ENCODE data around the gene KIF26B. TPM values are rescaled to one million over a fixed set of nuclear protein-coding genes. Genes with fewer than 3 reads are reported as not detected.

KIF26B gene
- total and polyA plus RNA-seq, 2 experiments from 2014 or later: 2.5 to 8.0 TPM

DNA sequence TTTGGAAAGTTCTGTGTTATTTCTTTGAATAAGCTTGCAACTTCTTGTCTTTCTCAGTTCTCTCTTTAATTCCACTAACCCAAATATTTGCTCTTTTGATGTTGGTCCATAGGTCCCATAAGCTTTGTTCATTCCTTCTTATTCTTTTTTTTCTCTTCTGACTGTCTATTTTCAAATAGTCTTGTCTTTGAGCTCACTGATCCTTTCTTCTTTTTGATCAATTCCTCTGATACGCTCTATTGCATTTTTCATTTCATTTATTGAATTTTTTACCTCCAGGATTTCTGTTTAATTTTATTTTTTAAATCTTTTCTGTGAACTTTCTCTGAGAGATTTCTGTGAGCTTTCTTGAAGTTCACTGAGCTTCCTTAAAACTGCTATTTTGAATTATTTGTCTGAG lies 486.6 kb downstream of the KIF26B start:
- DNase-seq: no peak
- no peaks in the 10 kb centered on the region for H3K4me1 ChIP-seq (ENCODE audit: insufficient read depth)
- H3K79me2 ChIP-seq (ENCODE audit: insufficient read depth): no peaks in the 10 kb centered on the region
- no peaks in the 10 kb centered on the region for H3K27me3 ChIP-seq (replicated peaks; ENCODE audit: insufficient read depth)
- H3K4me3 ChIP-seq: no peak overlapping the region
- no peaks in the 10 kb centered on the region for H3K9me2 ChIP-seq (ENCODE audit: insufficient read depth)
- no peaks in the 10 kb centered on the region; the same call in 1 of the 2 replicates for H3K36me3 ChIP-seq (ENCODE audit: low read depth)
- no peaks in the 10 kb centered on the region for H3K9me3 ChIP-seq (ENCODE audit: low read depth)
- in situ Hi-C loops (cut with MboI): no loop called here
- no peak overlapping the region for H3K9ac ChIP-seq
- no peaks in the 10 kb centered on the region for H3F3A ChIP-seq (ENCODE audit: insufficient read depth)
- no peak overlapping the region for H3K27ac ChIP-seq
- no peak overlapping the region for H3K4me2 ChIP-seq (ENCODE audit: unreplicated experiment)
- no peak for TF ChIP-seq EZH2phosphoT487 (IDR thresholded peaks at IDR 0.05; ENCODE audit: insufficient read depth, low read depth)
- TF ChIP-seq EZH2 (IDR thresholded peaks at IDR 0.05; ENCODE audit: insufficient read depth, poor library complexity, severe bottlenecking): no peak
- H2AFZ ChIP-seq: no peak overlapping the region
- 72 to 88% methylated on average over 1 of the region's 1 CpG for WGBS, 2 experiments (ENCODE audit: low coverage in 1 of 2, low lambda C conversion rate in 2 of 2, missing lambda C conversion rate in 2 of 2)
- H4K20me1 ChIP-seq (ENCODE audit: insufficient read depth): no peaks in the 10 kb centered on the region

DNA sequence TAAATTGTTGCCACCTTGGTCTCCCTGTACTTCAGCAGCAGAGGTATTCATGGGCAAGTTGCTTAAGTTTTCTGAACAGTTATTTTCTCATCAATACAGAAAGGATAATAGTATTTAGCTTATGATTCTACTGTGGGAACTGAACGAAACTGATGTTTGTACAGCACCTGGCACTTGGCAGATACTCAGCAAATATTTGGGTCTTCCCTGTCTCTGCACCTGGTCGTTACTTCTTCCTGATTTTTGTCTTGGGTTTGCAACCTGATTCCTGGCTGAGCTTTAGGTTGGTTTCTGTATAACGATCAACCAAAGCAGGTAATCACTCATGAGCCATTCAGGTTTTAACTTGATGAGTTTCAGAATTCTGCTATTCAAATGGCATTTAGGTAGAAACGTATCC lies 490.6 kb downstream of the KIF26B start:
- TF ChIP-seq EZH2phosphoT487 (IDR thresholded peaks at IDR 0.05; ENCODE audit: insufficient read depth, low read depth): no peak
- TF ChIP-seq EZH2 (IDR thresholded peaks at IDR 0.05; ENCODE audit: insufficient read depth, poor library complexity, severe bottlenecking): no peak
- Histone ChIP-seq H3K4me1 (ENCODE audit: insufficient read depth) (no peaks in the 10 kb centered on the region), H3K4me3 (no peak overlapping the region), H4K20me1 (ENCODE audit: insufficient read depth) (no peaks in the 10 kb centered on the region), H3K27ac (no peak overlapping the region), H3K9me2 (ENCODE audit: insufficient read depth) (no peaks in the 10 kb centered on the region), H3K9me3 (ENCODE audit: low read depth) (no peaks in the 10 kb centered on the region), H3K9ac (no peak overlapping the region), H3K4me2 (ENCODE audit: unreplicated experiment) (no peak overlapping the region), H3K79me2 (ENCODE audit: insufficient read depth) (no peaks in the 10 kb centered on the region), H3K36me3 (ENCODE audit: low read depth) (no peaks in the 10 kb centered on the region; the same call in 1 of the 2 replicates), H3F3A (ENCODE audit: insufficient read depth) (no peaks in the 10 kb centered on the region), H2AFZ (no peak overlapping the region), H3K27me3 (replicated peaks; ENCODE audit: insufficient read depth) (no peaks in the 10 kb centered on the region)
- in situ Hi-C loops (cut with MboI): no loop called here
- 46 to 52% methylated on average over 4 of the region's 4 CpGs for WGBS, 2 experiments (ENCODE audit: low coverage in 1 of 2, low lambda C conversion rate in 2 of 2, missing lambda C conversion rate in 2 of 2)
- DNase-seq: no peak

DNA sequence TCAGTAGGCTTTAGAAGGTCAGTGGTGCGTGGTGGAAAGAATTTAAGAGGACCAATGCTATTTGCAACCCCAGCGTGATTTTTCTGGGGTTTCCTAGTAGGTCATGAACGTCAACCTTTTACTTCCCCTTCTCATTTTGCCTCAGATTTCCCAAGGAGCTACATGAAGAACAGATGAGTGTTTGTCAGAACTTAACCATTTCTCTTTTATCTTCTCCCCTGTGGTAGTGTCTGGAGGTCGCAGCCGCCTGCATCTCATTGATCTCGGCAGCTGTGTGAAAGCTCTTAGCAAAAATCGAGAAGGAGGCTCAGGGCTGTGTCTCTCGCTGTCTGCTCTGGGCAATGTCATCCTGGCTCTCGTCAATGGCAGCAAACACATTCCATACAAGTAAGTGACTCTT lies 491.1 kb downstream of the KIF26B start:
- TF ChIP-seq EZH2 (IDR thresholded peaks at IDR 0.05; ENCODE audit: insufficient read depth, poor library complexity, severe bottlenecking) (no peak), EZH2phosphoT487 (IDR thresholded peaks at IDR 0.05; ENCODE audit: insufficient read depth, low read depth) (no peak)
- no peak for DNase-seq
- Histone ChIP-seq H3K27ac (no peak overlapping the region), H2AFZ (no peak overlapping the region), H3K4me3 (no peak overlapping the region), H3K4me2 (ENCODE audit: unreplicated experiment) (no peak overlapping the region), H3K4me1 (ENCODE audit: insufficient read depth) (no peaks in the 10 kb centered on the region), H3K9me3 (ENCODE audit: low read depth) (no peaks in the 10 kb centered on the region), H3K36me3 (ENCODE audit: low read depth) (no peaks in the 10 kb centered on the region; the same call in 1 of the 2 replicates), H3K27me3 (replicated peaks; ENCODE audit: insufficient read depth) (no peaks in the 10 kb centered on the region), H3K9ac (no peak overlapping the region), H3K9me2 (ENCODE audit: insufficient read depth) (no peaks in the 10 kb centered on the region), H3K79me2 (ENCODE audit: insufficient read depth) (no peaks in the 10 kb centered on the region), H4K20me1 (ENCODE audit: insufficient read depth) (no peaks in the 10 kb centered on the region), H3F3A (ENCODE audit: insufficient read depth) (no peaks in the 10 kb centered on the region)
- in situ Hi-C loops (cut with MboI): no loop called here
- 46 to 47% methylated on average over 9 of the region's 9 CpGs for WGBS, 2 experiments (ENCODE audit: low coverage in 1 of 2, low lambda C conversion rate in 2 of 2, missing lambda C conversion rate in 2 of 2)

DNA sequence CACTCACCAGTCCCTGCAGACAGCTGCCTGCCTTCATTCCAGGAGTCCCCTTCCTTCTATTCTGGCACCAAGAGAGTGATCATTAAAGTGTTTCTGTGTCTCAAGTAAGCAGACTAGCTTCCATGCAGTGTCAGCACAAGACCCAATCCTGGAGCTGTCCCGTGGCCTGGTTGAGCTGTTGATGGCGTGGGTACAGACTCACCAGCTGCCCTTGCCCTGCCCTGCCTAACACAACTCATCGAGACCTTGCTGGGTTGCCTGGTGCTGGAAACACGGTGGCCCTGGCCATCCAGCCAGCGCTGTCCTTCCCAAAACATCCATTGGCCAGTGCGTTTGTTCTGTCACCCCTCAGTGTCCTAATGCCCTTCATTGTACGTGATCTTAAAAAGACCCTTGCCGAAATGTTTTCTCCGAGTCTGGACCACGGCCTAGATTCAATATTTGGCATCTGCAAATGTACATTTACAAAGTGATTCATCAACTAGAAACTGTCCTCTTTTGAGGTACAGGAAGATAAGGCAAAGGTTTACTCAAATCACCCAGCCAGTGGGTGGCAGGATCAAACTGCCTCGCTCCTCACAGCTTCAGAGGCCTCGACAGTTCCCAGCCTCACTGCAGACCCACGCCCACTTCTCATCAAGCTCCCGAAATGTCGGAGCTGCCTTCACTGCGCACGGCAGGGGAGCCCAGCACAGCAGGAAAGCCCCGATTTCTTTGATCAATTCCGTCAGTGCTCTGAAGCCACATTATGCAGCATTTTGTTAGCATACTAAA lies 494.2 kb downstream of the KIF26B start:
- WGBS, 2 experiments (ENCODE audit: low coverage in 1 of 2, low lambda C conversion rate in 2 of 2, missing lambda C conversion rate in 2 of 2): 66 to 72% methylated on average over 19 of the region's 19 CpGs
- TF ChIP-seq EZH2phosphoT487 (IDR thresholded peaks at IDR 0.05; ENCODE audit: insufficient read depth, low read depth) (no peak), EZH2 (IDR thresholded peaks at IDR 0.05; ENCODE audit: insufficient read depth, poor library complexity, severe bottlenecking) (no peak)
- Histone ChIP-seq H3K9me2 (ENCODE audit: insufficient read depth) (no peaks in the 10 kb centered on the region), H4K20me1 (ENCODE audit: insufficient read depth) (no peaks in the 10 kb centered on the region), H3K27ac (no peak overlapping the region), H2AFZ (no peak overlapping the region), H3K36me3 (ENCODE audit: low read depth) (no peaks in the 10 kb centered on the region), H3K9ac (no peak overlapping the region), H3K4me2 (ENCODE audit: unreplicated experiment) (no peak overlapping the region), H3K79me2 (ENCODE audit: insufficient read depth) (no peaks in the 10 kb centered on the region), H3K4me3 (no peak overlapping the region), H3K4me1 (ENCODE audit: insufficient read depth) (no peaks in the 10 kb centered on the region), H3K27me3 (replicated peaks; ENCODE audit: insufficient read depth) (no peaks in the 10 kb centered on the region), H3K9me3 (ENCODE audit: low read depth) (no peaks in the 10 kb centered on the region), H3F3A (ENCODE audit: insufficient read depth) (no peaks in the 10 kb centered on the region)
- no peak for DNase-seq
- in situ Hi-C loops (cut with MboI): no loop called here

Data from GM23248 (cell line).